Natural killer cell (primary cell): ENCODE measurements around the gene EIF4H. TPM values are rescaled to one million over a fixed set of nuclear protein-coding genes. Genes with fewer than 3 reads are reported as not detected.
"Not testable (repeated sequence)": the region's sequence is repeated elsewhere in the genome, so short reads cannot be mapped to it uniquely, and the experiment has no call there.

ENCODE experiments used
- ATAC-seq, 3 donors: fragments of 150-1000 bp in 2 of 3; fragments of 200-7000 bp in 1 of 3; cut with Tn5 transposase; 1 replicate in 1 of 3; 2 replicates in 2 of 3; pipeline ENCODE4 v1.10.0; 2021; ENCODE audit warnings: mild to moderate bottlenecking in 2 of 3, moderate library complexity in 2 of 3
- DNase-seq, 2 donors: peaks; one replicate each; pipeline versions ENCODE4 v3.0.0 to v3.0.0-alpha.2; 2013 to 2021; ENCODE audit warnings: mixed read lengths in 1 of 2
- H3K27ac ChIP-seq: one replicate; pipeline ENCODE4 v1.5.1; 2013; ENCODE audit warnings: mild to moderate bottlenecking, low read length
- H3K27me3 ChIP-seq: one replicate; pipeline ENCODE4 v1.6.1; 2013; ENCODE audit warnings: low read length; ENCODE audit not compliant: control insufficient read depth, insufficient read depth
- H3K36me3 ChIP-seq: one replicate; pipeline ENCODE4 v1.6.1; 2013; ENCODE audit warnings: low read length; ENCODE audit not compliant: control insufficient read depth, insufficient read depth
- H3K4me1 ChIP-seq: one replicate; pipeline ENCODE4 v1.6.1; 2013; ENCODE audit warnings: low read length; ENCODE audit not compliant: control insufficient read depth, insufficient read depth
- H3K4me3 ChIP-seq: one replicate; pipeline ENCODE4 v1.5.1; 2013; ENCODE audit warnings: low read length
- H3K9me3 ChIP-seq: one replicate; pipeline ENCODE4 v1.6.1; 2013; ENCODE audit warnings: low read length; ENCODE audit not compliant: control insufficient read depth, insufficient read depth
- H3K27ac Mint-ChIP-seq, 2 donors: one replicate each; pipeline ENCODE4 v1.8.0; 2022; ENCODE audit warnings: mild to moderate bottlenecking in 2 of 2, mixed read lengths in 2 of 2, moderate library complexity in 1 of 2
- H3K27me3 Mint-ChIP-seq, 2 donors: one replicate each; pipeline ENCODE4 v1.8.0; 2022; ENCODE audit warnings: low read depth in 2 of 2, mixed read lengths in 2 of 2
- H3K36me3 Mint-ChIP-seq: one replicate; pipeline ENCODE4 v1.8.0; 2022; ENCODE audit warnings: mixed read lengths
- H3K4me1 Mint-ChIP-seq, 2 donors: one replicate each; pipeline ENCODE4 v1.8.0; 2022; ENCODE audit warnings: mixed read lengths in 2 of 2
- H3K4me3 Mint-ChIP-seq: one replicate; pipeline ENCODE4 v1.8.0; 2022; ENCODE audit warnings: mild to moderate bottlenecking, moderate library complexity, mixed read lengths
- H3K9me3 Mint-ChIP-seq, 2 donors: one replicate each; pipeline ENCODE4 v1.8.0; 2022; ENCODE audit warnings: mixed read lengths in 2 of 2
- WGBS: methylation state at CpG from one replicate; pipeline ENCODE4 v1.1.7; 2013; ENCODE audit warnings: missing lambda C conversion rate; ENCODE audit not compliant: insufficient coverage; 5-methylcytosine and 5-hydroxymethylcytosine counted together
- intact Hi-C: fragments of 100-400 bp; cut with micrococcal nuclease; formaldehyde crosslinking; loops from one replicate; pipeline ENCODE4 v1.14.2; 2022
- total RNA-seq, 4 donors: library from RNA; stranded (reverse); fragments of 120-200 nt in 1 of 4; gene quantifications; one replicate each; pipeline versions ENCODE4 v1.2.3 to v1.2.4, GENCODE V29; 2013 to 2022
- TF ChIP-seq, protein P1 (sequence below): fragments of 200-600 bp; IDR thresholded peaks from one replicate; pipeline ENCODE4 v1.8.0; 2022; ENCODE audit warnings: antibody characterized with exemption

Gene EIF4H
- total RNA-seq, 3 donors from 2014 or later (not counting 1 experiment from before 2014, with no cell fraction given) = 286 to 294 (median 294) TPM

DNA sequence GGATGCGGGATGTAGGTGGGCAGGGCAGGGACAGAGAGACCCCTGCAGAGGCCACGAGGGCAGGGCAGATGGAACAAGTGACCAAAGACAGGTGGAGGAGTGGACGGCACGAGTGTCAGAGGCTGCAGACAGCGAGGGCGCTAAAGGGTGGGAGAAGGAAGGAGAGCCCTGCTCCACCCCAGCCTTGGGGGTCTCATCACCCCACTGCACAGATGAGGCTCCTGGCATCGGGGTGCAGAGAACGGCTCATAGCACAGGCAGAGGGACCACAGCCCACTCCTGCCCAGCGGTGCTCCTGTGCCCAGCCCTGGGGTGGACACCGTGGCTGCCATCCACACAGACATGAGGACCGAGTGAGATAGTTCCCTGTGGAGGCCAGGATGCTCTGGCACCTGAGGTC lies 33.4 kb downstream of the EIF4H start:
- Mint-ChIP-seq H3K27ac (peak overlapping the region; percentile 77 to 82), H3K27me3 (peaks cover 0 to 4% of the 10 kb centered on the region in 2 donors), H3K36me3 (no peaks in the 10 kb centered on the region), H3K4me1 (peaks cover 21 to 43% of the 10 kb centered on the region in 2 donors), H3K9me3 (no peaks in the 10 kb centered on the region), H3K4me3 (peak overlapping the region; percentile 75)
- Histone ChIP-seq H3K27me3 (no peaks in the 10 kb centered on the region), H3K4me3 (no peak overlapping the region), H3K4me1 (peaks cover 66% of the 10 kb centered on the region), H3K36me3 (no peaks in the 10 kb centered on the region), H3K27ac (no peak overlapping the region), H3K9me3 (no peaks in the 10 kb centered on the region)
- TF ChIP-seq, protein P1, sequence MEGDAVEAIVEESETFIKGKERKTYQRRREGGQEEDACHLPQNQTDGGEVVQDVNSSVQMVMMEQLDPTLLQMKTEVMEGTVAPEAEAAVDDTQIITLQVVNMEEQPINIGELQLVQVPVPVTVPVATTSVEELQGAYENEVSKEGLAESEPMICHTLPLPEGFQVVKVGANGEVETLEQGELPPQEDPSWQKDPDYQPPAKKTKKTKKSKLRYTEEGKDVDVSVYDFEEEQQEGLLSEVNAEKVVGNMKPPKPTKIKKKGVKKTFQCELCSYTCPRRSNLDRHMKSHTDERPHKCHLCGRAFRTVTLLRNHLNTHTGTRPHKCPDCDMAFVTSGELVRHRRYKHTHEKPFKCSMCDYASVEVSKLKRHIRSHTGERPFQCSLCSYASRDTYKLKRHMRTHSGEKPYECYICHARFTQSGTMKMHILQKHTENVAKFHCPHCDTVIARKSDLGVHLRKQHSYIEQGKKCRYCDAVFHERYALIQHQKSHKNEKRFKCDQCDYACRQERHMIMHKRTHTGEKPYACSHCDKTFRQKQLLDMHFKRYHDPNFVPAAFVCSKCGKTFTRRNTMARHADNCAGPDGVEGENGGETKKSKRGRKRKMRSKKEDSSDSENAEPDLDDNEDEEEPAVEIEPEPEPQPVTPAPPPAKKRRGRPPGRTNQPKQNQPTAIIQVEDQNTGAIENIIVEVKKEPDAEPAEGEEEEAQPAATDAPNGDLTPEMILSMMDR = no peak
- intact Hi-C loops = loop anchor here (5.0 kb wide), 1 partner anchor 140 kb away; no protein-coding TSS in a partner anchor
- ATAC-seq = no peak
- 92% methylated on average over 11 of the region's 11 CpGs for WGBS
- no peak for DNase-seq

DNA sequence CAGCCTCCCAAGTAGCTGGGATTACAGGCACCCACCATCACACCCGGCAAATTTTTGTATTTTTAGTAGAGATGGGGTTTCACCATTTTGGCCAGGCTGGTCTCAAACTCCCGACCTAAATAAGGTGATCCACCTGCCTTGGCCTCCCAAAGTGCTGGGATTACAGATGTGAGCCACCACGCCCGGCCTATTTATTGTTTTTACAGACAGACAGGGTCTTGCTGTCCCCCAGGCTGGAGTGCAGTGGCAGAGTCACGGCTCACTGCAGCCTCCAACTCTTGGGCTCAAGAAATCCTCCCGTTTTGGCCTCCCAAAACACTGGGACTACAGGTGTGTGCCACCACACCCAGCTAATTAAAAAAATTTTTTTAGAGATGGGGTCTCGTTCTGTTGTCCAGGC lies 34.1 kb downstream of the EIF4H start:
- peaks cover 66% of the 10 kb centered on the region for H3K4me1 ChIP-seq
- Mint-ChIP-seq H3K27ac (peak overlapping the region; percentile 92 to 99), H3K4me1 (peaks cover 14 to 39% of the 10 kb centered on the region in 2 donors)
- WGBS = 97% methylated on average over 6 of the region's 7 CpGs
- not testable (repeated sequence) for H3K9me3 ChIP-seq, H3K27me3 Mint-ChIP-seq, H3K36me3 ChIP-seq, H3K27ac ChIP-seq, H3K4me3 ChIP-seq, DNase-seq, H3K9me3 Mint-ChIP-seq, H3K4me3 Mint-ChIP-seq, H3K27me3 ChIP-seq, H3K36me3 Mint-ChIP-seq, ATAC-seq
- intact Hi-C loops = loop anchor here (5.0 kb wide), 1 partner anchor 141 kb away; no protein-coding TSS in a partner anchor

DNA sequence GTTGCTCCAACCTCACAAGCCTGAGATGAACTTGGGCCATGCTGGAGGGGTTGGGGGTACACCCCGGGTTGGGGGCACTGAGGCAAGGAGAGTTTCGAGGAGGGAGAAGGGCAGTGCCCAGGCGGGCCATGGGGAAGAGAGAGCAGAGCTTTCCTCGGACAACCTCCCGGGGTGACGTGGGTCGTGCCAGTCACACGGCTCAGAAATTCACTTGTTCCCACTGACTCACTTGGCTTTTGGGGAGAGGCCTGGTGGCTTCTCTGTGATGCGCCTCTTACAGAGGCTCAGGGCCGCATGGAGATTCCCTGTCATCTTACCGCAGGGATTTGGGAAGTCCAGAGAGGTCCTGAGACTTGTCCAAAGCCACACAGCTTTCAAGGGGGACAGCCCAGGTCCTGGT lies 38.5 kb downstream of the EIF4H start:
- Mint-ChIP-seq H3K9me3 (no peaks in the 10 kb centered on the region), H3K4me1 (peaks cover 32 to 48% of the 10 kb centered on the region in 2 donors), H3K4me3 (peak overlapping the region; percentile 72), H3K27ac (peak overlapping the region; percentile 67 to 99), H3K27me3 (no peaks in the 10 kb centered on the region), H3K36me3 (no peaks in the 10 kb centered on the region)
- no peak overlapping the region for H3K4me3 ChIP-seq
- WGBS = 83% methylated on average over 11 of the region's 11 CpGs
- no peaks in the 10 kb centered on the region for H3K9me3 ChIP-seq
- intact Hi-C loops = no loop called here
- peaks cover 80% of the 10 kb centered on the region for H3K4me1 ChIP-seq
- DNase-seq (no peak), ATAC-seq (no peak)
- TF ChIP-seq, protein P1 = no peak
- peaks cover 18% of the 10 kb centered on the region for H3K36me3 ChIP-seq
- no peak overlapping the region for H3K27ac ChIP-seq
- no peaks in the 10 kb centered on the region for H3K27me3 ChIP-seq

DNA sequence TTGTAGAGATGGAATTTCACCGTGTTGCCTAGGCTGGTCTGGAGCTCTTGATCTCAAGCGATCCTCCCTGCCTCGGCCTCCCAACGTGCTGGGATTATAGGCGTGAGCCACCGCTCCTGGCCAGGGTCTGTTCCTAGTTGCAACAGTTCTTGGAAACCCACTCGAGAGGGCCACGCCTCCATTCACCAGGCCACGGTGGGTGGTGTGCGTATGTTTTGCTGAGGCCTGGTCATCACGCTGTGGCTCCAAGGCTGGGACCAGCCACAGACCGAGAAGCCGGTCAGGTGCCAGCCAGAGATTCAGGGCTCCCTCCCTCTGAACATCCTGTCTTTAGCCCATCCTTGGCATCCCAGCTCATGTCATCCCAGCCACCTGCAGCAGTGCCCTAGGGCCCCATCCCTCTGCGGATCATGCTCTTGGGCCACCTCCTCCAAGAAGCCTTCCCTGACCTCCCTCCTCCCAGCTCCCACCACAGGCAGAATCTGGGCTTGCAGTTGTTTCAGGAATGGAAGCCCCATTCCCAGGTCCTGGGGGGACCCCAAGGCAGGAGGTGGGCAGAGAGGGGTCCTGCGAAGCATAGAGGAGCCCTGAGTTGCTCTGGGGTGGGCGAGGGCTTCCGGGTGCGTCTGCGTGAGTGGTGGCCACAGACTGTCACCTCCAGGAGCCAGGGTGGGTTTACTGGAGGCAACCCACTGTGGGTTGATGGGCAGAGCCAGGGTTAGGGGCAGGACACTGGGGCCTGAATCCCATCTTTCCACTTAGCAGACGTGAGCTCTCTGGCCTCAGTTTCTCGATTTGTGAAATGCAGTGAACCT lies 40.9 kb downstream of the EIF4H start:
- DNase-seq (no peak), ATAC-seq (no peak)
- Mint-ChIP-seq H3K9me3 (no peaks in the 10 kb centered on the region), H3K4me3 (peak overlapping the region; percentile 21), H3K27me3 (no peaks in the 10 kb centered on the region), H3K27ac (peak overlapping the region; percentile 71 to 83), H3K36me3 (no peaks in the 10 kb centered on the region), H3K4me1 (peaks cover 33 to 48% of the 10 kb centered on the region in 2 donors)
- Histone ChIP-seq H3K27me3 (no peaks in the 10 kb centered on the region), H3K4me3 (no peak overlapping the region), H3K4me1 (peaks cover 85% of the 10 kb centered on the region), H3K9me3 (no peaks in the 10 kb centered on the region), H3K27ac (no peak overlapping the region), H3K36me3 (peaks cover 29% of the 10 kb centered on the region)
- 84% methylated on average over 21 of the region's 21 CpGs for WGBS
- TF ChIP-seq, protein P1 = no peak
- intact Hi-C loops = no loop called here
